ENCODE results near the gene MARK3. TPM values are rescaled to one million over a fixed set of nuclear protein-coding genes. Genes with fewer than 3 reads are reported as not detected.

Gene MARK3
- total and polyA plus RNA-seq, 2 donors (not counting 1 experiment from before 2014, with no cell fraction given): 73.0 to 142 TPM

- H4K20me1 ChIP-seq (ENCODE audit: control insufficient read depth, insufficient read depth, low read length, poor library complexity, severe bottlenecking): no peaks in the 10 kb centered on the region
- H3K4me3 ChIP-seq (ENCODE audit: control extremely low read depth in 1 of 5, extremely low read depth in 1 of 5, insufficient read depth in 1 of 5, low read depth in 2 of 5, low read length in 4 of 5): no peak overlapping the region
- peaks cover 1 to 20% (median 9%) of the 10 kb centered on the region in 3 donors for H3K9me3 ChIP-seq (ENCODE audit: control extremely low read depth in 1 of 3, control insufficient read depth in 2 of 3, insufficient read depth in 1 of 3, low read length in 2 of 3)
- ChIA-PET CTCF (interaction anchor here (2.3 kb wide), 1 partner anchor 28 kb away, joined by 6 read pairs; no protein-coding TSS in a partner anchor), POLR2A (no interaction called here)
- Mint-ChIP-seq H3K4me3 (no peak overlapping the region), H3K9me3 (ENCODE audit: insufficient read depth) (peaks cover 14% of the 10 kb centered on the region), H3K27me3 (peaks cover 30% of the 10 kb centered on the region), H3K4me1 (no peaks in the 10 kb centered on the region), H3K27ac (no peak overlapping the region)
- intact Hi-C loops (cut with micrococcal nuclease): no loop called here
- H3K27ac ChIP-seq (ENCODE audit: low read length in 2 of 2): no peak overlapping the region
- no peaks in the 10 kb centered on the region for H3K79me2 ChIP-seq (ENCODE audit: control insufficient read depth, insufficient read depth, low read length)
- TF ChIP-seq EZH2 (IDR thresholded peaks at IDR 0.05; ENCODE audit: borderline replicate concordance, insufficient read depth, low read depth, low read length, poor library complexity, severe bottlenecking) (no peak), CTCF (IDR thresholded peaks at IDR 0.05) (no peak)
- H3K4me2 ChIP-seq (replicated peaks; ENCODE audit: low read depth, low read length, poor library complexity, severe bottlenecking): no peak overlapping the region
- H3K27me3 ChIP-seq (replicated peaks in 1 of 4; ENCODE audit: control extremely low read depth in 1 of 4, control insufficient read depth in 3 of 4, insufficient read depth in 4 of 4, low read length in 3 of 4): peaks cover 0 to 11% (median 3%) of the 10 kb centered on the region in 4 experiments
- no peaks in the 10 kb centered on the region for H3K36me3 ChIP-seq (replicated peaks in 1 of 2; ENCODE audit: control extremely low read depth in 1 of 2, control insufficient read depth in 1 of 2, extremely low read depth in 1 of 2, insufficient read depth in 2 of 2, low read length in 1 of 2)
- 57% methylated on average over 1 of the region's 1 CpG for WGBS (ENCODE audit: insufficient coverage)
- no peaks in the 10 kb centered on the region for H3K4me1 ChIP-seq (ENCODE audit: control insufficient read depth in 2 of 2, insufficient read depth in 2 of 2, low read length in 2 of 2)
- ATAC-seq (ENCODE audit: low read depth) (no peak), DNase-seq (no peak)
- H2AFZ ChIP-seq (ENCODE audit: insufficient read depth, low read depth, low read length, poor library complexity, severe bottlenecking): no peak overlapping the region
- H3K9ac ChIP-seq (ENCODE audit: low read length): no peak overlapping the region
These were observed 22.4 kb upstream of the MARK3 start for GRCh38 chr14:103362780-103363179.

- Histone ChIP-seq H3K79me2 (ENCODE audit: control insufficient read depth, insufficient read depth, low read length) (no peaks in the 10 kb centered on the region), H3K27me3 (replicated peaks in 1 of 4; ENCODE audit: control extremely low read depth in 1 of 4, control insufficient read depth in 3 of 4, insufficient read depth in 4 of 4, low read length in 3 of 4) (peaks cover 0 to 9% (median 2%) of the 10 kb centered on the region in 4 experiments), H3K4me3 (ENCODE audit: control extremely low read depth in 1 of 5, extremely low read depth in 1 of 5, insufficient read depth in 1 of 5, low read depth in 2 of 5, low read length in 4 of 5) (no peak overlapping the region), H4K20me1 (ENCODE audit: control insufficient read depth, insufficient read depth, low read length, poor library complexity, severe bottlenecking) (no peaks in the 10 kb centered on the region), H2AFZ (ENCODE audit: insufficient read depth, low read depth, low read length, poor library complexity, severe bottlenecking) (no peak overlapping the region), H3K9ac (ENCODE audit: low read length) (no peak overlapping the region), H3K4me1 (ENCODE audit: control insufficient read depth in 2 of 2, insufficient read depth in 2 of 2, low read length in 2 of 2) (no peaks in the 10 kb centered on the region), H3K27ac (ENCODE audit: low read length in 2 of 2) (no peak overlapping the region), H3K9me3 (ENCODE audit: control extremely low read depth in 1 of 3, control insufficient read depth in 2 of 3, insufficient read depth in 1 of 3, low read length in 2 of 3) (peaks cover 1 to 13% (median 9%) of the 10 kb centered on the region in 3 donors), H3K36me3 (replicated peaks in 1 of 2; ENCODE audit: control extremely low read depth in 1 of 2, control insufficient read depth in 1 of 2, extremely low read depth in 1 of 2, insufficient read depth in 2 of 2, low read length in 1 of 2) (no peaks in the 10 kb centered on the region), H3K4me2 (replicated peaks; ENCODE audit: low read depth, low read length, poor library complexity, severe bottlenecking) (no peak overlapping the region)
- Mint-ChIP-seq H3K4me3 (no peak overlapping the region), H3K27me3 (peaks cover 25% of the 10 kb centered on the region), H3K9me3 (ENCODE audit: insufficient read depth) (peaks cover 12% of the 10 kb centered on the region), H3K27ac (no peak overlapping the region), H3K4me1 (no peaks in the 10 kb centered on the region)
- CTCF ChIA-PET: interaction anchor here (0.5 to 1.3 kb wide), 2 partner anchors 11 to 334 kb away, joined by 3 read pairs; no protein-coding TSS in a partner anchor
- intact Hi-C loops (cut with micrococcal nuclease): no loop called here
- no peak for DNase-seq
- TF ChIP-seq CTCF (IDR thresholded peaks at IDR 0.05) (no peak), EZH2 (IDR thresholded peaks at IDR 0.05; ENCODE audit: borderline replicate concordance, insufficient read depth, low read depth, low read length, poor library complexity, severe bottlenecking) (no peak)
- WGBS (ENCODE audit: insufficient coverage): 100% methylated on average over 4 of the region's 6 CpGs
- POLR2A ChIA-PET: no interaction called here
- no peak for ATAC-seq (ENCODE audit: low read depth)
These were observed 18.5 kb upstream of the MARK3 start for GRCh38 chr14:103366741-103367140.

All from B cell (primary cell).